Measurements from ENCODE around the gene ELFN1.

Gene ELFN1

GRCh38 chr7:1662767-1663166 is 7.3 kb upstream of the ELFN1 start:
- H3K4me3 ChIP-seq (ENCODE audit: low read depth, low read length): no peak overlapping the region
- DNase-seq (ENCODE audit: low read depth): no peak
- TF ChIP-seq CTCF (IDR thresholded peaks at IDR 0.05; ENCODE audit: control insufficient read depth, extremely low read depth, insufficient read depth): no peak

GRCh38 chr7:1663223-1663622 is 6.9 kb upstream of the ELFN1 start:
- TF ChIP-seq CTCF (IDR thresholded peaks at IDR 0.05; ENCODE audit: control insufficient read depth, extremely low read depth, insufficient read depth): no peak
- DNase-seq (ENCODE audit: low read depth): no peak
- no peak overlapping the region for H3K4me3 ChIP-seq (ENCODE audit: low read depth, low read length)

- TF ChIP-seq CTCF (IDR thresholded peaks at IDR 0.05; ENCODE audit: control insufficient read depth, extremely low read depth, insufficient read depth): no peak
- no peak for DNase-seq (ENCODE audit: low read depth)
- no peak overlapping the region for H3K4me3 ChIP-seq (ENCODE audit: low read depth, low read length)
Observed at GRCh38 chr7:1663857-1664651, 6.0 kb upstream of the ELFN1 start.

- H3K4me3 ChIP-seq (ENCODE audit: low read depth, low read length): peak overlapping the region; percentile 23; the same call in 1 of the 2 replicates
- peak; percentile 83 for TF ChIP-seq CTCF (IDR thresholded peaks at IDR 0.05; ENCODE audit: control insufficient read depth, extremely low read depth, insufficient read depth)
- no peak for DNase-seq (ENCODE audit: low read depth)
Observed at GRCh38 chr7:1664711-1665548, 5.1 kb upstream of the ELFN1 start.

GRCh38 chr7:1665549-1666316 is 4.3 kb upstream of the ELFN1 start:
- no peak overlapping the region for H3K4me3 ChIP-seq (ENCODE audit: low read depth, low read length)
- no peak for DNase-seq (ENCODE audit: low read depth)
- TF ChIP-seq CTCF (IDR thresholded peaks at IDR 0.05; ENCODE audit: control insufficient read depth, extremely low read depth, insufficient read depth): no peak

GRCh38 chr7:1666317-1666822 is 3.7 kb upstream of the ELFN1 start:
- TF ChIP-seq CTCF (IDR thresholded peaks at IDR 0.05; ENCODE audit: control insufficient read depth, extremely low read depth, insufficient read depth): no peak
- no peak overlapping the region for H3K4me3 ChIP-seq (ENCODE audit: low read depth, low read length)
- DNase-seq (ENCODE audit: low read depth): no peak
